Hematopoietic multipotent progenitor cell treated with erythropoietin and hydrocortisone succinate and interleukin-3 and kit ligand, for 6 days (in vitro differentiated cells): ENCODE results near the gene EVPLL.
"Not testable (repeated sequence)": the region's sequence is repeated elsewhere in the genome, so short reads cannot be mapped to it uniquely, and the experiment has no call there.

ENCODE experiments used
- DNase-seq: peaks from one replicate; pipeline ENCODE4 v3.0.0-alpha.2; 2015

EVPLL gene

GRCh38 chr17:18379246-18380146, 1.9 kb downstream of the EVPLL start:
- DNase-seq, result no peak

GRCh38 chr17:18380471-18381157, 3.0 kb downstream of the EVPLL start:
- DNase-seq, result no peak

- DNase-seq, result no peak
Observed at GRCh38 chr17:18381158-18381952, 3.8 kb downstream of the EVPLL start.

GRCh38 chr17:18381953-18382245, 4.3 kb downstream of the EVPLL start:
- no peak for DNase-seq

GRCh38 chr17:18382441-18383078, 5.0 kb downstream of the EVPLL start:
- DNase-seq, result no peak

- not testable (repeated sequence) for DNase-seq
Observed at GRCh38 chr17:18383079-18383481, 5.5 kb downstream of the EVPLL start.

- DNase-seq, result not testable (repeated sequence)
Observed at GRCh38 chr17:18384271-18384670, 6.7 kb downstream of the EVPLL start.

- not testable (repeated sequence) for DNase-seq
Observed at GRCh38 chr17:18387583-18387982, 10.0 kb downstream of the EVPLL start.

GRCh38 chr17:18388266-18388665, 10.7 kb downstream of the EVPLL start:
- DNase-seq, result not testable (repeated sequence)

- not testable (repeated sequence) for DNase-seq
Observed at GRCh38 chr17:18388728-18389127, 11.2 kb downstream of the EVPLL start.

GRCh38 chr17:18401872-18402590, 24.5 kb downstream of the EVPLL start:
- not testable (repeated sequence) for DNase-seq

- DNase-seq, result not testable (repeated sequence)
Observed at GRCh38 chr17:18403166-18403565, 25.6 kb downstream of the EVPLL start.

- not testable (repeated sequence) for DNase-seq
Observed at GRCh38 chr17:18403604-18404003, 26.0 kb downstream of the EVPLL start.

GRCh38 chr17:18408906-18409305, 31.3 kb downstream of the EVPLL start:
- DNase-seq, result peak; percentile 54

GRCh38 chr17:18409321-18409720, 31.7 kb downstream of the EVPLL start:
- not testable (repeated sequence) for DNase-seq

GRCh38 chr17:18410736-18411135, 33.2 kb downstream of the EVPLL start:
- peak; percentile 9 for DNase-seq

GRCh38 chr17:18411377-18411864, 33.8 kb downstream of the EVPLL start:
- DNase-seq, result peak; percentile 19

- not testable (repeated sequence) for DNase-seq
Observed at GRCh38 chr17:18412001-18412538, 34.5 kb downstream of the EVPLL start.

- not testable (repeated sequence) for DNase-seq
Observed at GRCh38 chr17:18421521-18421920, 43.9 kb downstream of the EVPLL start.

- not testable (repeated sequence) for DNase-seq
Observed at GRCh38 chr17:18422464-18422863, 44.9 kb downstream of the EVPLL start.

GRCh38 chr17:18423015-18423414, 45.4 kb downstream of the EVPLL start:
- not testable (repeated sequence) for DNase-seq

- not testable (repeated sequence) for DNase-seq
Observed at GRCh38 chr17:18425593-18425992, 48.0 kb downstream of the EVPLL start.
